DND-41 (cell line): ENCODE measurements around the gene CCR9.

Source experiments
- ATAC-seq: fragments of 200-7000 bp; cut with Tn5 transposase; 3 replicates; pipeline ENCODE4 v1.9.1; 2021; ENCODE audit warnings: low read depth; ENCODE audit not compliant: insufficient read depth
- DNase-seq: peaks from one replicate; pipeline ENCODE4 v3.0.0-alpha.2; 2020
- H2AFZ ChIP-seq: 2 replicates; pipeline ENCODE4 v1.6.0; 2012; ENCODE audit warnings: low read depth, low read length
- H3K27ac ChIP-seq: 2 replicates; pipeline ENCODE4 v1.5.1; 2012; ENCODE audit warnings: low read length, inconsistent platforms
- H3K27me3 ChIP-seq: fragments of 200-600 bp; sonication (generic); 2 replicates; pipeline ENCODE4 v1.6.0; 2012; ENCODE audit warnings: low read length, mild to moderate bottlenecking, inconsistent platforms; ENCODE audit not compliant: insufficient read depth, poor library complexity
- H3K36me3 ChIP-seq: 2 replicates; pipeline ENCODE4 v1.5.1; 2012; ENCODE audit warnings: low read length, inconsistent platforms; ENCODE audit not compliant: insufficient read depth
- H3K4me1 ChIP-seq: 2 replicates; pipeline ENCODE4 v1.5.1; 2012; ENCODE audit warnings: mild to moderate bottlenecking, low read length; ENCODE audit not compliant: insufficient read depth
- H3K4me2 ChIP-seq: 2 replicates; pipeline ENCODE4 v1.6.0; 2012; ENCODE audit warnings: mild to moderate bottlenecking, moderate library complexity, low read length, inconsistent platforms; ENCODE audit not compliant: insufficient read depth
- H3K4me3 ChIP-seq, 2 experiments: fragments of 200-600 bp in 1 of 2; shearing (Covaris generic) in 1 of 2; 2 replicates each; pipeline ENCODE4 v1.5.1; 2012 to 2016; ENCODE audit warnings: inconsistent platforms in 2 of 2, low read length in 2 of 2, mild to moderate bottlenecking in 2 of 2, low read depth in 1 of 2, moderate library complexity in 1 of 2
- H3K79me2 ChIP-seq: 2 replicates; pipeline ENCODE4 v1.6.0; 2012; ENCODE audit warnings: low read length, inconsistent platforms; ENCODE audit not compliant: insufficient read depth
- H3K9ac ChIP-seq: 2 replicates; pipeline ENCODE4 v1.6.0; 2012; ENCODE audit warnings: low read depth, mild to moderate bottlenecking, inconsistent platforms, low read length, moderate library complexity
- H3K9me3 ChIP-seq: 2 replicates; pipeline ENCODE4 v1.5.1; 2012; ENCODE audit warnings: low read length, moderate library complexity, mild to moderate bottlenecking, inconsistent platforms; ENCODE audit not compliant: insufficient read depth, severe bottlenecking
- H4K20me1 ChIP-seq: 2 replicates; pipeline ENCODE4 v1.6.0; 2012; ENCODE audit warnings: low read length; ENCODE audit not compliant: insufficient read depth
- CTCF ChIP-seq: IDR thresholded peaks from 2 replicates; pipeline ENCODE4 v1.5.1; 2012; ENCODE audit warnings: borderline replicate concordance, low read length, moderate library complexity, mild to moderate bottlenecking; ENCODE audit not compliant: poor library complexity, severe bottlenecking; ENCODE audit errors: extremely low read depth
- EZH2 ChIP-seq: IDR thresholded peaks from 3 replicates; pipeline ENCODE4 v1.6.1; 2012; ENCODE audit warnings: borderline replicate concordance, low read depth, mild to moderate bottlenecking, moderate library complexity, low read length, inconsistent platforms; ENCODE audit not compliant: severe bottlenecking

The CCR9 gene

GRCh38 chr3:45944830-45945620, 58.7 kb downstream of the CCR9 start:
- Histone ChIP-seq H3K79me2 (peaks cover 14% of the 10 kb centered on the region; the same call in 1 of the 2 replicates), H3K36me3 (peaks cover 68% of the 10 kb centered on the region), H3K4me3 (no peak overlapping the region), H2AFZ (no peak overlapping the region), H3K27ac (peak overlapping the region; percentile 66), H3K4me2 (0 out of 2 replicates have a peak overlapping the region, but pooled peaks have one; percentile 5), H3K9me3 (no peaks in the 10 kb centered on the region), H3K4me1 (peaks cover 73% of the 10 kb centered on the region), H3K9ac (no peak overlapping the region; the same call in 1 of the 2 replicates), H3K27me3 (no peaks in the 10 kb centered on the region), H4K20me1 (0 out of 2 replicates have a peak, but pooled peaks cover 4% of the 10 kb centered on the region)
- no peak for ATAC-seq
- TF ChIP-seq EZH2 (no peak), CTCF (no peak)
- DNase-seq, result no peak

GRCh38 chr3:45946307-45946706, 60.0 kb downstream of the CCR9 start:
- H3K4me3 ChIP-seq, result no peak overlapping the region
- H3K4me1 ChIP-seq, result peaks cover 60% of the 10 kb centered on the region
- ATAC-seq (no peak), DNase-seq (no peak)
- no peak overlapping the region for H3K4me2 ChIP-seq
- peaks cover 71% of the 10 kb centered on the region for H3K36me3 ChIP-seq
- H3K9me3 ChIP-seq, result no peaks in the 10 kb centered on the region
- H3K27me3 ChIP-seq, result no peaks in the 10 kb centered on the region
- peak overlapping the region; percentile 66 for H3K27ac ChIP-seq
- H2AFZ ChIP-seq, result no peak overlapping the region
- H4K20me1 ChIP-seq, result 0 out of 2 replicates have a peak, but pooled peaks cover 4% of the 10 kb centered on the region
- H3K79me2 ChIP-seq, result peaks cover 7% of the 10 kb centered on the region; the same call in 1 of the 2 replicates
- H3K9ac ChIP-seq, result no peak overlapping the region
- TF ChIP-seq EZH2 (no peak), CTCF (peak; percentile 39)

DNA sequence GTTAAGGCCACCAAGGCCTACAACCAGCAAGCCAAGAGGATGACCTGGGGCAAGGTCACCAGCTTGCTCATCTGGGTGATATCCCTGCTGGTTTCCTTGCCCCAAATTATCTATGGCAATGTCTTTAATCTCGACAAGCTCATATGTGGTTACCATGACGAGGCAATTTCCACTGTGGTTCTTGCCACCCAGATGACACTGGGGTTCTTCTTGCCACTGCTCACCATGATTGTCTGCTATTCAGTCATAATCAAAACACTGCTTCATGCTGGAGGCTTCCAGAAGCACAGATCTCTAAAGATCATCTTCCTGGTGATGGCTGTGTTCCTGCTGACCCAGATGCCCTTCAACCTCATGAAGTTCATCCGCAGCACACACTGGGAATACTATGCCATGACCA, 60.5 kb downstream of the CCR9 start:
- TF ChIP-seq CTCF, result no peak
- no peak for TF ChIP-seq EZH2
- H3K79me2 ChIP-seq, result peaks cover 9% of the 10 kb centered on the region; the same call in 1 of the 2 replicates
- H3K9me3 ChIP-seq, result no peaks in the 10 kb centered on the region
- ATAC-seq (no peak), DNase-seq (no peak)
- H2AFZ ChIP-seq, result no peak overlapping the region
- 0 out of 2 replicates have a peak, but pooled peaks cover 4% of the 10 kb centered on the region for H4K20me1 ChIP-seq
- peaks cover 76% of the 10 kb centered on the region for H3K36me3 ChIP-seq
- no peaks in the 10 kb centered on the region for H3K27me3 ChIP-seq
- no peak overlapping the region for H3K9ac ChIP-seq
- no peak overlapping the region for H3K4me2 ChIP-seq
- no peak overlapping the region for H3K4me3 ChIP-seq
- peaks cover 54% of the 10 kb centered on the region for H3K4me1 ChIP-seq
- peak overlapping the region; percentile 66 for H3K27ac ChIP-seq
